Measurements from ENCODE around the gene NCF1.
"Not testable (repeated sequence)": the region's sequence is repeated elsewhere in the genome, so short reads cannot be mapped to it uniquely, and the experiment has no call there.

NCF1 gene

GRCh38 chr7:74788369-74789150 is 14.7 kb downstream of the NCF1 start:
- peak; percentile 91 to 95 for DNase-seq (ENCODE audit: low read depth in 2 of 2)

- not testable (repeated sequence) for DNase-seq (ENCODE audit: low read depth in 2 of 2)
Measured at GRCh38 chr7:74789200-74789736, 15.5 kb downstream of the NCF1 start.

- DNase-seq (ENCODE audit: low read depth in 2 of 2), result not testable (repeated sequence)
Measured at GRCh38 chr7:74797848-74798622, 24.2 kb downstream of the NCF1 start.

GRCh38 chr7:74798644-74799043 is 24.8 kb downstream of the NCF1 start:
- DNase-seq (ENCODE audit: low read depth in 2 of 2), result peak in 1 of 2 donors; percentile 2

DNA sequence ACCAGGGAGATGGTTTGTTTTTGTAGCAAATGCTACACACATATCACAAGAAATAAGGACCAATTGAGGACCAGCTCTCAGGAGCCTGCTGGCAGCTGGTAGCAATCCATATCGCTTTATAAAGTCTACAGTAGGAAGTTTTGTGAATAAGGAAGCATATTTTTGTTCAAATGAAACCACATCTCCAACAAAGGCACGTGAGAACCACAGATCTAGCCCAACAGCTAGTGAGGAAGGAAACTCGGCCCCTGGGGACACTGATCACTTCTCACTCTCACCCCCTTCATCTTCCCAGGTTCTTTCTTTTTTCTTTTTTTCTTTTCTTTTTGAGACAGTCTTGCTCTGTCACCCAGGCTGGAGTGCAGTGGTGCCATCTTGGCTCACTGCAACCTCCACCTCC is 42.1 kb downstream of the NCF1 start:
- DNase-seq (ENCODE audit: low read depth in 2 of 2), result not testable (repeated sequence)

GRCh38 chr7:74820146-74820805 is 46.5 kb downstream of the NCF1 start:
- DNase-seq (ENCODE audit: low read depth in 2 of 2), result not testable (repeated sequence)

DNA sequence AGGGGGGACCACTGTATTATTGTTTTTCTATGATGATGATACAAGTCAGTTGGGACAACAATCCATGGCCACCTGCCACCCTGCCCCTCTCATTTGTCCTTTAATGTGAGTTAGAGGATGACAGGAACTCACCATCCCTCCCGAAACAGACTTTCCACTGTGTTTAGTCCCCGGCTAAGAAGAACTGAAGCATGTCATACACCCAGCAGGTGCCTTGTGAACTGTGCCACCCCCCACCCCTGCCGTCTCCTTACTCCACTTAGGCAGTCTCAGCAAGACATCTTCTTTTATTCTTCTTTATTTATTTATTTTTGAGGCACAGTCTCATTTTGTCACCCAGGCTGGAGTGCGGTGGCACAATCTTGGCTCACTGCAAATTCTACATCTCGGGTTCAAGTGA is 47.4 kb downstream of the NCF1 start:
- DNase-seq (ENCODE audit: low read depth in 2 of 2), result not testable (repeated sequence)

DNA sequence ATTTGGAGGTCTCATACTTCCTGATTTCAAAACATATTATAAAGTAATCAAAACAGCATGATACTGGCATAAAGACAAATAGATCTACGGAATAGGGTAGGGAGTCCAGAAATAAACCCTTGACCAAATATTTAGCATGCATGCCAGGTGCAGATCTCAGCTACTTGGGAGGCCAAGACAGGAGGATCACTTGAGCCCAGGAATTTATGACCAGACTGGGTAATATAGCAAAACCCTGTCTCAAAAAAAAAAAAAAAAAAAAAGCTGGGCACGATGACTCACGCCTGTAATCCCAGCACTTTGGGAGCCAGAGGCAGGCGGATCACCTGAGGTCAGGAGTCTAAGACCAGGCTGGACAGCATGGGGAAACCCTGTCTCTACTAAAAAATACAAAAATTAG is 56.1 kb downstream of the NCF1 start:
- not testable (repeated sequence) for DNase-seq (ENCODE audit: low read depth in 2 of 2)

- not testable (repeated sequence) for DNase-seq (ENCODE audit: low read depth in 2 of 2)
Measured at GRCh38 chr7:74830411-74830810, 56.6 kb downstream of the NCF1 start.

Data from activated CD4-positive, alpha-beta T cell treated with anti-CD3 and anti-CD28 coated beads for 24 hours (primary cell).